COLO668 (cell line): ENCODE results near the gene CHD9.
"Not testable (repeated sequence)": the region's sequence is repeated elsewhere in the genome, so short reads cannot be mapped to it uniquely, and the experiment has no call there.

ENCODE experiments used
- DNase-seq: peaks from one replicate; lab custom pipeline; 2025; ENCODE audit not compliant: unreplicated experiment; lab: John Stamatoyannopoulos, UW

CHD9 gene

DNA sequence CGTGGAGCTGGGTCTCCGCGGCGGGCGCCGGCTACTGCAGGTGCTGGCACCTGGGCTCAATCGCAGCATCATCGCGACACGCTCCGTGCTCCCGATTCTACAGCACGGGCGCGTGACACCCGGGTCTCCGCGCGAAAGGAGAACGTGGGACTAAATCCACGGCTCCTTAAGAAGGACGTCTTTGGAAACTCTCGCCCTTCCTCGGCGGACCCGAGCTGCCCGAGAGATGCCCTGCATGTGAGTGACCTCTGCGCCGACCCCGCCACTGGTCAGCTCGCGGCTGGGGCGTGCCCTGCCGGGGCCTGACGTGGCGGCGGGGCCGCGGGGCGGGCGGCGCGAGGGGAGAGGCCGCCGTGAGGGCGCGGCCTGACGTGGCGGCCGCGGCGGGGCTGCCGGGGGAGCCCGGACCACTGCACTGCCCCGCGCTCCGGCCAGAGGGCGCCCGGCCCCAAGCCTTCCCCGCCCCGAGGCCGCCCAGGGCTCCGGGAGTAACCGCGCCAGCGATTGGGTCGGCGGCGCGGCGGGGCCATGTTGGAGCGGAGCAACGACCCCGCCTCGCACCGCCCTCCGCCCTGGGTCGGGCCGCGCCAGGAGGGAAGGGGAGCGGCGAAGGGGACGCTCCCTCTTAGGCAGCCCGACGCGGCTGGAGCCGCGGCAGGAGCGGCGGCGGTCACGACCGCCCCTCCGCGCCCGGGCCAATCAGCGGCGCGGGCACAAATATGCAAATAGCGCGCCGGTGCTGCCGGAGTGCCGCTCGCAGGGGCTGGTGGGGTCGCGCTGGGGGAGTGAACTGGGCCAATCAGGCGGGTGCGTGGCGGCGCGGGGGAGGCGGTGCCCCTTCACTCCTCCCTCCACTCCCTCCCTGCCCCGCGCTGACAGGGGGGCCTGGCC, 75.6 kb downstream of the CHD9 start:
- DNase-seq = peak; percentile 98

DNA sequence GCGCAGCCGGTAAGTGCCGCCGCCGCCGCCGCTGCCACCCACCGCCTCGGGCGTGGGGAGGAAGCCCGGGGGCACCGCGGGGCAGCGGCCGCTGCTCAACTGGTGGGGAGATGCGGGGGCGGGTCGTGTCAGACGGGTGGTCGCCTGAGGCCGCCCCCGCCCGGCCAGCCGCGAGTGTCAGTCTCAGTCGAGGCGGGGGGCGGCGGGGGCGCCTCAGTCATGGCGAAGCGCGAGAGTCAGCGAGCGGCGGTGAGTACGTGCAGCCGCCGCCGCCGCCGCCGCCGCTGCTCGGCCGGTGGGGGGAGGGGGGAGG, 76.2 kb downstream of the CHD9 start:
- peak; percentile 49 for DNase-seq

DNA sequence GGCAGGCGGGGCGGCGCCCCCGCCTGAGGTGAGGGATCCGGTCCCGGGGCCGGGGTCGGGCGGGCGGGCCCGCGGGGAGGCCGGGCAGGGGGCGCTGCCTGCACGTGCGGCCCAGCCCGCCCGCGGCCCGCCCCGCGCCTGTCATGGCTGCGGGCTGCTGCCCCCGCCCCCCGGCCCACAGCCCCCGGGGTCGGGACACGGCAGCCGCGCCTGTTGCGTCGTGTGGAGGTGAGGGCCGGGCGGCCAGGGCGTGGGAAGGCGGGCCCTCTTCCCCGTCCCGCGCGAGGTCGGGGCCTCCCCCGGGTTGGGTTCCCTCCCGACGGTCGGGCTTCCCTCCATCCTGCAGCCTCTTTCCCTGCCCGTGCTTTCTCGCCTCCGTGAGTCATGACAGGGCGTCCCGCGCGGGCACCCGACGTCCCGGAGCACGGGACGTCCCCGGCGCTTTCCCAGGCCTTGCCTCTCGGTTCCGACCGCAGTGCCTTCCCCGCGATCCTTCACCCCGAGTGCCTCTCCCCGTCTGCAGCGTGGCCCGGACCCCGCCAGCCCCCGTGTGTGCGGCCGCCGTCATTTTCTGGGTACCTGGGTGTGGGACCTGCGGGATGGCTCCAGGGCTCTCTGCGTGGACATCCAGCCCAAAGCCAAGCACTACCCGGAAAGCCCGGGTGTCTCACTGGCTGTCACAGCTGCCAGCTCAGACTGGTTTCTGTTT, 76.7 kb downstream of the CHD9 start:
- DNase-seq = peak; percentile 49

DNA sequence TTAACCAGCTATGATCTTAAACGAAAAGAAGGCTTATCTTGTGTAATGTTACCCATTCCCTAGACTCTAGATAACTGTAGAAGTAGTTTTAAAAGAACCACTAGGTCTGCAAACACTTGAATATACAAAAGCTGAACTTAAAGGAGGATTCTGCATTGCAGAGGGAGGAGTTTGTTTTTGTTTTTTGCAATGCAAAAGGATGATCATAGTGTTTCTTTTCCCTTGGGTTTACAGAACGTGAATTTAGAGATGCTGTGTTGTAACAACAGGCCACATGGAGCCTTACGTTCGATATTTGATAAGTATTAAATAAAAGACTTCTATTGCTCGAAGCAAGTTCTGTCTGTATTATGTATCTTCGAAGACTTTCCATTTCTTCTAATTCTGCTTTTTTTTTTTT, 77.6 kb downstream of the CHD9 start:
- no peak for DNase-seq

DNA sequence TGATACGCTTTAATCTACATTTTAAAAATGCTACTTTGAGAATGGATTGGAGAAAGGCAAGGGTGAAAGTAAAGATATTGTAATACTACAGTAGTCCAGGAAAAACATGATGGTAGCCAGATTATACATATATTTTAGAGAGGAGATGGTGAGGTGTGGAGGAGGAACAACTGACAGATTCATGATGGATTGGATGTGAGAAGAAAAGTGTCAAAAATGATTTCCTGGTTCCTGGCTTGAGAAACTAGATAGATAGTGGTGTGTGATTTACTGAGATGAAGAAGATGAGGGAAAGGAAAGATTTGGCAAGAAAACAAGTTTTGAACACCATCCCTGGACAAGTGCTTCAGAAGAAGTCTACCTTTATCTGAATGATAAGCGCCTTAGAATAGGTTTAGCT, 80.5 kb downstream of the CHD9 start:
- DNase-seq = no peak

DNA sequence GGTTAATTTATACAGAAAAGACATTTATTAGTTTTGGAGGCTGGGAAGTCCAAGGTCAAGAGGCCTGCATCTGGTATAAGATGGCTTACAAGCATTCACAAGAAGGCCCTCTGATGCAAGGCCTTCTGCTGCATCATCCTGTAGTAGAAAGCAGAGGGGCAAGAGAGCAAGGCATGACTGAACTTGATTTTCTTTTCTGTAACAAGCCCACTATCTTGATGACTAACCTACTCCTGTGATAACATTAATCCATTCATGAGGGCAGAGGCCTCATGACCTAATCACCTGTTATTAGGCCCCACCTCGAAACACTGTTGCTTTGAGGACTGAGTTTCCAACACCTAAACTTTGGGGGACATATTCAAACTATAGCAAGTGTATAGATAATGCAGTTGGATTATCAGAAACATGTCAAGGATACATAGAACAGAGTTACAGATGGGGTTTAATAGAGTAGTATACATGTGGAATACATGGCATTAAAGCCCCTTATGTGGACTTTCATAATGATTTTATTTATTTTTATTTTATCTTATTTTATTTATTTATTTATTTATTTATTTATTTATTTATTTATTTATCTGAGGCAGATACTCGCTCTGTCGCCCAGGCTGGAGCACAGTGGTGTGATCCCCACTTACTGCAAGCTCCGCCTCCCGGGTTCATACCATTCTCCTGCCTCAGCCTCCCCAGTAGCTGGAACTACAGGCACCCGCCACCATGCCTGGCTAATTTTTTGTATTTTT, 88.2 kb downstream of the CHD9 start:
- no peak for DNase-seq

DNA sequence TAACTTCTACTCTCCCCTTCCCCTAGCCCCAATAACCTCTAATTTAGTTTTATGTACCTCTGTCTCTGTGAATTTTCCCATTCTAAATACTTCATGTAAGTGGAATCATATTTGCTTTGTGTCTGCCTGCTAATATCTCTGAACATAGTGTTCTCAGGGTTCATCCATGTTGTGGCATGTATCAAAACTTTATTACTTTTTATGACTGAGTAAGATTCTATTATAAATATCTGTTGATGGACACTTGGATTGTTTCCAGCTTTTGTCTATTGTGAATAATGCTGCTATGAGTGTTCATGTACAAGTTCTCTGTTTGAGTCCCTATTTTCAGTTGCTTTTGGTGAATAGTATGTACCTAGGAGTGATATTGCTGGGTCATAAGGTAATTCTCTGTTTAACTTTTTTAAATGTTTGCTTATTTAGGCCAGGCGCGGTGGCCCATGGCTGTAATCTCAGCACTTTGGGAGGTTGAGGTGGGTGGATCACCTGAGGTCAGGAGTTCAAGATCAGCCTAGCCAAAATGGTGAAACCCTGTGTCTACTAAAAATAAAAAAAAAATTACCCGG, 92.8 kb downstream of the CHD9 start:
- DNase-seq = no peak

DNA sequence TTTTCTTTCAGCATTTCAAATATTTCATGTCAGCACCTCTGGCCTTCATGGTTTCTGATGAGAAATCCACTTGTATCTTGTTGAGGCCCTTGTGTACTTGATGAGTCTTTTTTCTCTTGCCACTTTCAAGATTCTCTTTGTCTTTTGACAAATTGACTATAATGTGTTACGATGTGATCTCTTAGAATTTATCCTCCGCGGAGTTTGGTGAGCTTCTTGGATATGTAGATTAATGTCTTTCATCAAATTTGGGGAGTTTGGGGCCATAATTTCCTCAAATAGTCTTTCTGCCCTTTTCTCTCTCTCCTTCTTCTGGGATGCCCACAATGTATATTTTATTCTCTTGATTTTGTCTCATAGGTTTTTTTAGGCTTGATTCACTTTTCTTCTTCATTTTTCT, 96.0 kb downstream of the CHD9 start:
- DNase-seq = no peak

DNA sequence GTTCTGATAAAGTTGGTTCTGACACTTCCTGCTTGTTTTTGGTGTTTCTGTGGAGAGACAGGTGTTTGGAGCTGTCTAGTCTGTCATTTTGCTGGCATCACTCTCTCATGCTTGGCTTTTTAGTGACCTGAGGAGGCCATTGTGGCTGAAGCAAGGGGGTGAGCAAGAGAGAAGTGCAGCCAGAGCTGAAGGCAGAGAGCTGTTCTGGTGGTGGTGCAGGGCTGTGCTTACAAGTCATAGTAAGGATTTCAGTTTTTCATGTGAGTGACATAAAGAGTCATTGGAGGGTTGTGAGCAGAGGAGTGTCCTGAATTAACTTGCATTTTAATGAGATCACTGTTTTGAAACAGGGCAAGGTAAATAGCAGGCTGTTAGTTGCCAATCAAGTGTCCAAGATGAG, 97.5 kb downstream of the CHD9 start:
- no peak for DNase-seq

DNA sequence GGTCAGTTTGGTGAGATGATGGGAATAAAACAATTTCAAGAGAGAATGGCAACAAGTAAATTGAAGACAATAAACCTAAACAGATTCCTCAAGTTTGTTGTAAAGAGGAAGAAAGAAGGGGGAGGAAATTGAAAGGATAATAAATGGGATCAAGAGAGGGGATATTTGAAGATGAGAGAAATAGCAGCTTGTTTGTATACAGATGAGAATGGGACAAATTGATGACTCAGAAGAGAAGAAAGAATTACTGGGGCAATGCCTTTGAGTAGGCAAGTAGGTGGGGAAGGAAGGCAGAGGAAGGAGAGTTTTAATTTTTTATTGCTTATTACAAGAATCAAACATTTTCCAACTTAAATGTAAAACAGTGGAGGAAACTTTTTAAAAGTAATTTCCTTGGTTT, 98.3 kb downstream of the CHD9 start:
- no peak for DNase-seq

DNA sequence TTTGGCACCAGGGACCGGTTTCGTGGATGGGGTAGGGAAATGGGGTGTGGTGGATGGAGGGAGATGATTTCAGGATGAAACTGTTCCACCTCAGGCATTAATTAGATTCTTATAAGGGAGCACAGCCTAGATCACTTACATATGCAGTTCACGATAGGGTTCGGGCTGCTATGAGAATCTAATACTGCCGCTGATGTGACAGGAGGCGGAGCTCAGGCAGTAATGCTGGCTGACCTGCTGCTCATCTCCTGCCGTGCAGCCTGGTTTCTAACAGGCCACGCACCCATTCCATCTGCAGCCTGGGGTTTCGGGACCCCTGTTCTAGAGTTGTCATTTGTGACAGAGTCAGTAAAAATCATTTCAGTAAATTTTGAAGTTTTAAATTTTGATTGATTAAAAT, 99.7 kb downstream of the CHD9 start:
- DNase-seq = no peak

DNA sequence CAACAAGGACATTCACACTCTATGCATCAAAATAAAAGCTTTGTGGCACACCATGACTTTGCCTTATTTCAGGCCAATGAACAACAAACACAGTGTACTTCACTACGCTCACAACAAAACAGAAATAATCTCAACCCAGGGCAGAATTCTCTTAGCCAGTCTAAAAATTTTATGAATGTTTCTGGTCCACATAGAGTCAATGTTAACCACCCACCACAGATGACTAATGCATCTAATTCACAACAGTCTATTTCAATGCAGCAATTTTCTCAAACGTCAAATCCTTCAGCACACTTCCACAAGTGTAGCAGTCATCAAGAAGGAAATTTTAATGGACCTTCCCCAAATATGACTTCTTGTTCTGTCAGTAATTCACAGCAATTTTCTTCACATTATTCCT, 101.7 kb downstream of the CHD9 start:
- no peak for DNase-seq

DNA sequence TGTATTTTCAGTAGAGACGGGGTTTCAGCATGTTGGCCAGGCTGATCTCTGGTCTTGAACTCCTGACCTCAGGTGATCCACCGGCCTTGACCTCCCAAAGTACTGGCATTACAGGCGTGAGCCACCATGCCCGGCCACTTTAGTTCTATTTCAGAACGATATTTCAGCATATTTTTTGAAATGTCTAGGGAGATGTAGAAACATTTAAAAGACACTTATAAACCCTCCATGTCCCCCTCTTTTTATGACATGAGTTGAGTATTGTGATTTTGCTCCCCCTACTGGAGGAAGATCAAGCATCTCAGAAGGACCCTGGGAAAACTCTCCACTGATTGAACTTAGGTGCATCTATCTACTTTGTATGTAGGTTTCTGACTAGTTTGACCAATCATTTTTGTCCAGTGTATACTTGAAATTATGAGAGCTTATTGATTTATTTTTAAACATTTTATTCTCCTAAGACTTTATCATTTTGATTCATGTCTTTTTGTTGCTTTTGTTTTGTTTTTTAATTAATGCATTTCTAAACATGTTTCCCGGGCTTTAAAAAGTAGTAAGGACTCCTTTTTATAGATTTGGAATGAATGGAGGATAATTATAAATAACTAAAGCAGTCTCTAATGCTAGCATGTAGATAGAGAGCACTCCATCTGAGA, 105.1 kb downstream of the CHD9 start:
- DNase-seq = no peak

DNA sequence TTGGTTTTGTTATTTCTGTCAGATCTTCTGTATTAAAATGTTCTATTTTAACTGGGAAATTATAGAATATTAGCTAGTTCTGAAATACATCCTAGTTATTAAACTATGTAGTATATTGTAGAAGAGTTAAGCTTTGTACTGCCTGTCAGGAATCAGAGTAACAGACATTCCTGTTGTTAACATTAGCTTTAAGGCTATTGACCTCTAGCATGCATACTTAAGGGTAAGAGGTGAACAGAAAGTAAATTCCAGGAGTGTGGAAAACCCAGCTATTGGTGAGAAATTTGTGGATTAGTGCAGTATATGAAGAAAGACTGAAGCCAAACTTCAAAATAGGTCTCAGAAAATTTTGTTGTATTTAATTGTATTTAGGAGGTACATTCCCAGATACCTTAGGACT, 111.3 kb downstream of the CHD9 start:
- DNase-seq = no peak

DNA sequence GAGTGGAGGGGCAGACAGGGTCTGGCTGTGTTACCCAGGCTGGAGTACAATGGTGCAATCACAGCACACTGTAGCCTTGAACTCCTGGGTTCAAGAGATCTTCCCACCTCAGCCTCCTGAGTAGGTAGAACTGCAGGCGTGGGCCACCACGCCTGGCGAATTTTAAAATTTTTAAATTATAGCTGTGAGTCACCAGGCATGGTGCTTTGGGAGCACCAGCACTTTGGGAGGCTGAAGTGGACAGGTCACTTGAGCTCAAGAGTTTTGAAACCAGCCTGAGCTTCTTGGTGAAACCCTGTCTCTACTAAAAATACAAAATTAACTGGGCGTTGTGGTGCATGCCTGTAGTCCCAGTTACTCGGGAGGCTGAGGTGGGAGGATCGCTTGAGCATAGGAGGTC, 114.0 kb downstream of the CHD9 start:
- no peak for DNase-seq

DNA sequence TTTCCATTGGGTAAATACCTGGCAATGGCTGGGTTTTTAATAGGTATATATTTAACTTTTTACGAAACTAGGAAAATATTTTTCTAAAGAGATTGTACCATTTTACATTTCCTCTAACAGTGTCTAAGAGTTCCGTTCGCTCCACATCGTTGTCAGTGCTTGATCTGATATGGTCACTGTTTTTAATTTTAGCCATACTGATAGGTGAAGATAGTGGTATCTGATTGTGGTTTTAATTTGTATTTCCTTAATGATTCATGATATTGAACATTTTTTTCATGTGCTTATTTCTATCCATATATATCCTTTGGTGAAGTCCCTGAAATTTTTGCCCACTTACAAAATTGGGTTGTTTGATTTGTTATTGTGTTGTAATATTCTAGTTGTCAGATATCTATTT, 117.7 kb downstream of the CHD9 start:
- no peak for DNase-seq

DNA sequence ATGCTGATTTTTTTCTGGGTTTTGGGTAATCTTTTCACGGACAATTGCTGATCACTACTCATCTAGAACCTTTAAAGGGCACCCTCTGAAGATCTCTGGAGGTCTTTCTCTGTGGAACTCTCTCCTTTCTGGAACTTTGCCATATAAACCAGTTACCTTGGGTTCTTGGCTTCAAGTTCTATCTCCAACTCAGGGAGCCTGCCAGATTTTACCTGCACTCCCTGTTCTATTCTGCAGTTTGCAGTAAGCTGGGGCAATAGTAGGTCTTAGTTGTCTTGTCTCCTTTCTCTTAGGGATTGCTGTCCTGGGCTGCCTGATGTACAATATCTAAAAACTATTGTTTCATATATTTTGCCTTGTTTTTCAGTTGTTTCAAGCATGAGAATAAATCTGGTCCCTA, 120.3 kb downstream of the CHD9 start:
- no peak for DNase-seq

DNA sequence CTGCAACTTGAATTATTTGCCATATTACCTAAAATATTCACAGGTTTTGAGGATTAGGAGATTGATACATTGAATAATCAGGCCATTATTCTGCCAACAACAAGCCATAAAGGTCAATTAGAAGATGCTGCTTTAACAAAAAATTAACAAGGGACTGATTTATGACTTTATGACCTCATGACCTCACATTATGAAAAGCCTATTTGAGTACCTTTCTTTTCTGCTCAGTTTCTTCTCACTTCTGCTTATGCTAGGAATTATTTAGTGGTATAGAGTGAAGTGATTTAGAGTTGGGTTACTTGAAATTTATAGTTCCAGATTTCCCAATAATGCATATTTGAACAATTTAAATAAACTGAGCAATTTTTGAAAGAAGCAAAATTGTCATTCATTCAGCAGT, 121.6 kb downstream of the CHD9 start:
- no peak for DNase-seq

DNA sequence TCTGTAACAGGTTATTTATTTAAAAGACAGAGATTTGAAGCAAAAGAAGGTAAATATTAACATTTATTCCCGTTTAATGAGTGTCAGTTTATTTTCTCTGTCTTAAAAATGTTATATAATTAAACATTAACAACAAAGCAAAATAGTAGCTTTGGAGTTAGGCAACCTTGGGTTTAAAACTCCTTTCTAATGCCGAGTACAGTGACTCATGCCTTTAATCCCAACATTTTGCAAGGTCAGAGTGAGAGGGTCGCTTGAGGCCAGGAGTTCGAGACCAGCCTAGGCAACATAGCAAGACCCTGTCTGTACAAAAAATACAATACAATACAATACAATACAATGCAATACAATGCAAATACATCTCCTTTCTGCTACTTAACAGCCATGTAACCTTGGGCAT, 128.7 kb downstream of the CHD9 start:
- DNase-seq = no peak

DNA sequence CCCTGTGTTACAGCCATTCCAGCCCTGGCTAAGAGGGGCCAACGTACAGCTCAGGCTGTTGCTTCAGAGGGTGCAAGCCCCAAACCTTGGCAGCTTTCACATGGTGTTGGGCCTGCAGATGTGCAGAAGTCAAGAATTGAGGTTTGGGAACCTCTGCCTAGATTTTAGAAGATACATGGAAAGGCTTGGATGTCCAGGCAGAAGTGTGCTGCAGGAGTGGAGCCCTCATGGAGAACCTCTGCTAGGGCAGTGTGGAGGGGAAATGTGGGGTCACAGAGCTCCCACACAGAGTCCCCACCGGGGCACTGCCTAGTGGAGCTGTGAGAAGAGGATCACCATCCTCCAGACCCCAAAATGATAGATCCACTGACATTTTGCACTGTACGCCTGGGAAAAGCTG, 130.9 kb downstream of the CHD9 start:
- not testable (repeated sequence) for DNase-seq

DNA sequence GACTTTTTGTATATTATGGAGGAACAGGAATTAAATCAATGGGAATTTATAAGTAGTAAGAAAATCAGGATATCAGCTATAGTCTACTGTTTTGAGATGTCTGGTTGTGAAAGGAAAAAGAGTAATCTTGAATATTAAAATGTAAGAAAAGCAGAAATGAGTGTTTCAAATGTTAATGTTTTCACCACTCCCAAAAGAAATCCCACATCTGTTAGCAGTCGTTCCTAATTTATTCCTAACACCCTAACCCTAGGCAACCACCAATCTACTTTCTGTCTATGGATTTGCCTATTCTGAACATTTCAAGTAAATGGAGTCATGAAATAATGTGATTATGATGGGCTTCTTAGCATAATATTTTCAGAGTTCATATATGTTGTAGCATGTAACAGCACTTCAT, 133.0 kb downstream of the CHD9 start:
- no peak for DNase-seq
